ENCODE data around the gene ANKRD18A. TPM values are rescaled to one million over a fixed set of nuclear protein-coding genes. Genes with fewer than 3 reads are reported as not detected.

The ANKRD18A gene
- total RNA-seq: 10 to 100 TPM in 1 of 2 donors, 1 to 10 TPM in 1; 9.1 to 15.2 TPM

GRCh38 chr9:38620483-38621433, at the start of gene ANKRD18A:
Gene ANKRD18A, minus strand, starts transcription at chr9:38620596. Its CDS starts 311 bp downstream, at chr9:38620285.
- peak; percentile 84 for ATAC-seq
- H3K36me3 Mint-ChIP-seq: peaks cover 5 to 20% of the 10 kb centered on the region in 2 donors

GRCh38 chr9:38668791-38669466, 48.5 kb upstream of the ANKRD18A start:
- no peak for ATAC-seq
- no peak for DNase-seq (ENCODE audit: low spot score in 2 of 2)
- H3K27ac Mint-ChIP-seq: no peak overlapping the region
- H3K9me3 Mint-ChIP-seq: no peaks in the 10 kb centered on the region
- H3K36me3 Mint-ChIP-seq: no peaks in the 10 kb centered on the region

More at GRCh38 chr9:38620483-38621433, at the start of gene ANKRD18A:
- Mint-ChIP-seq H3K9me3 (peaks cover 0 to 10% of the 10 kb centered on the region in 2 donors), H3K27ac (peak within 1 kb of the TSS; percentile 86 to 94)
- DNase-seq (ENCODE audit: low spot score in 2 of 2): peak; percentile 78 to 85

- H3K36me3 Mint-ChIP-seq: no peaks in the 10 kb centered on the region
- H3K27ac Mint-ChIP-seq: no peak overlapping the region
- DNase-seq (ENCODE audit: low spot score in 2 of 2) (no peak), ATAC-seq (no peak)
- H3K9me3 Mint-ChIP-seq: no peaks in the 10 kb centered on the region
Observed at GRCh38 chr9:38662763-38663593, 42.6 kb upstream of the ANKRD18A start.

- ATAC-seq (no peak), DNase-seq (ENCODE audit: low spot score in 2 of 2) (no peak)
- Mint-ChIP-seq H3K27ac (no peak overlapping the region), H3K9me3 (no peaks in the 10 kb centered on the region), H3K36me3 (no peaks in the 10 kb centered on the region)
Observed at GRCh38 chr9:38659538-38659937, 39.1 kb upstream of the ANKRD18A start.

DNA sequence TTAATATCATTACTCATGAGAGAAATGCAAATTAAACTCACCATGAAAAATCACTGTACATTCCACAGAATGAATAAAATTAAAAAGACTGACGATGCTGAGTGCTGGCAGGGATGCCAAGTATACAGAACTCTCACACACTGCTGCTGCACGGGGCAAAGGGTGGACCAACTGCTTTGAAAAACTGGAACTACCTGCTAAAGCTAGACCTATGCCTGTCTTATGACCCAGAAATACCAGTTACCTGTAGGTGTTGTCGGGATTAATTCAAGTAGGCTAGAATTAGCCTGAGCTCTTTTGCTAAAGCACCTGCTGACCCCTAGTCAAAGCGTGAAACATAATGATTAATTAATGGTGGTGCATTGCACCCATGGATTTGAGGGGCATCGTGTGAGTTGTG, 36.5 kb upstream of the ANKRD18A start:
- H3K9me3 Mint-ChIP-seq: no peaks in the 10 kb centered on the region
- DNase-seq (ENCODE audit: low spot score in 2 of 2): no peak
- no peaks in the 10 kb centered on the region for H3K36me3 Mint-ChIP-seq
- no peak overlapping the region for H3K27ac Mint-ChIP-seq
- ATAC-seq: no peak

DNA sequence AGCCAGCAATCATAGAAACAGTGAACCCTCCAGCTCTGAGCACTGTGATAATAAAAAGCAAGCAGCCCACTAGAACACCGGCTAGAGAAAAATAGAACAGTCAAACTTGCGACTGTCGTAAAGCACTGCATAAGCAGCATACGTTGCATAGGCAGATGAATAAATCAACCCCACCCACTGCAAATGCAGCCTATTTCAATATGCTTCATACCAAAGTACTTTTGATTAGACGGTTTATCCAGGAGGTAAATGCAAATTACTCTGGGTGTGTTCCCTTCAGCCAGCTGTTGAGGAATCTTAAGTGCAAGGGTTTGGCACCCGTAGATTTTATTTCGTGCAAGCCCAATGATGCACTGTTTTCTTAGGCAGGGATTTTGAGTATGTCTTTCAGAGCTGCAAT, 32.1 kb upstream of the ANKRD18A start:
- no peak for ATAC-seq
- no peaks in the 10 kb centered on the region for H3K36me3 Mint-ChIP-seq
- no peak for DNase-seq (ENCODE audit: low spot score in 2 of 2)
- no peaks in the 10 kb centered on the region for H3K9me3 Mint-ChIP-seq
- H3K27ac Mint-ChIP-seq: no peak overlapping the region

DNA sequence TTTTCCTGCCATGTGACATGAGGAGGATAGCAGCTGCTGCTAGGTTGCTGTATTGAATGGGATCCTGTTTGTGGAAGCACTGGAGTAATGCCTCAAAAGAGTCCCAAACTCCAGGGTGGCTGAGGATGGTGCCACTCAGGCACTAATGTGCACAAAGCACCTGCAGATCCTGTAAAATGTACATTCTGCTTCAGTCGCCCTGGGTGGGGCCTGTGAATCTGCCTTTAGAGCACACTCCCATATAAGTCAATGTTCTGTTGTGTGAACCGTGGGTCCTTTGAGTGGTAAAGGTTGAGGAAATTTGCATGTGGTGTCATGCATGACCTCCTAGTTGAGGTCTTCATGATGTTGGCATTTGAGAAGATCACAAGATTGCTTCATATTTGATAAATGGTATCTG, 31.6 kb upstream of the ANKRD18A start:
- ATAC-seq (no peak), DNase-seq (ENCODE audit: low spot score in 2 of 2) (no peak)
- H3K27ac Mint-ChIP-seq: no peak overlapping the region
- H3K36me3 Mint-ChIP-seq: no peaks in the 10 kb centered on the region
- H3K9me3 Mint-ChIP-seq: no peaks in the 10 kb centered on the region

GRCh38 chr9:38651400-38652042, 31.1 kb upstream of the ANKRD18A start:
- no peak overlapping the region for H3K27ac Mint-ChIP-seq
- no peaks in the 10 kb centered on the region for H3K9me3 Mint-ChIP-seq
- DNase-seq (ENCODE audit: low spot score in 2 of 2) (no peak), ATAC-seq (peak in 1 of 2 donors; percentile 80)
- no peaks in the 10 kb centered on the region for H3K36me3 Mint-ChIP-seq

- no peaks in the 10 kb centered on the region for H3K36me3 Mint-ChIP-seq
- H3K27ac Mint-ChIP-seq: no peak overlapping the region
- ATAC-seq: no peak
- DNase-seq (ENCODE audit: low spot score in 2 of 2): no peak
- no peaks in the 10 kb centered on the region for H3K9me3 Mint-ChIP-seq
Observed at GRCh38 chr9:38650564-38650963, 30.2 kb upstream of the ANKRD18A start.

GRCh38 chr9:38649731-38650363, 29.5 kb upstream of the ANKRD18A start:
- H3K36me3 Mint-ChIP-seq: no peaks in the 10 kb centered on the region
- no peak for DNase-seq (ENCODE audit: low spot score in 2 of 2)
- H3K27ac Mint-ChIP-seq: peak overlapping the region in 1 of 2 donors; percentile 32
- no peaks in the 10 kb centered on the region for H3K9me3 Mint-ChIP-seq
- no peak for ATAC-seq

GRCh38 chr9:38644601-38645000, 24.2 kb upstream of the ANKRD18A start:
- ATAC-seq (no peak), DNase-seq (ENCODE audit: low spot score in 2 of 2) (no peak)
- no peaks in the 10 kb centered on the region for H3K36me3 Mint-ChIP-seq
- no peaks in the 10 kb centered on the region for H3K9me3 Mint-ChIP-seq
- H3K27ac Mint-ChIP-seq: no peak overlapping the region

DNA sequence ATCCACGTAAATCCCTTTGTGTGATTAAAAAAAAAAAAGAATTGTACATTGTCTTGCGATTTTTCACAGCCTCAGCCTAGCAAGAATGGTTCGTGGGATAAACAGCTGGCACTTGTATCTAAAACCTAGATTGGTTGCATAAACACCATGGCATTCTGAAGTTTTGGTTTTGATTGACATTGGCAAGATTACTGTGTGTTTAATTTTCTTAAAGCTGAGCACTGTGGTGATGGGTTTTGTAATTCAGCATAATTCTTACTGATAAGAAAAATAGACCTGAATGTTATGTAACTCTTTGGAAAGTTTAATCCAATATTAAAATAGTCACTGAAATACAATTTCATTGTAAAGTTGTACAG, 23.4 kb upstream of the ANKRD18A start:
- H3K36me3 Mint-ChIP-seq: no peaks in the 10 kb centered on the region
- no peak for DNase-seq (ENCODE audit: low spot score in 2 of 2)
- H3K9me3 Mint-ChIP-seq: no peaks in the 10 kb centered on the region
- no peak overlapping the region for H3K27ac Mint-ChIP-seq
- no peak for ATAC-seq

GRCh38 chr9:38642951-38643814, 22.8 kb upstream of the ANKRD18A start:
- no peak for ATAC-seq
- Mint-ChIP-seq H3K27ac (no peak overlapping the region), H3K36me3 (no peaks in the 10 kb centered on the region), H3K9me3 (no peaks in the 10 kb centered on the region)
- no peak for DNase-seq (ENCODE audit: low spot score in 2 of 2)

- Mint-ChIP-seq H3K9me3 (no peaks in the 10 kb centered on the region), H3K36me3 (no peaks in the 10 kb centered on the region), H3K27ac (no peak overlapping the region)
- no peak for DNase-seq (ENCODE audit: low spot score in 2 of 2)
- ATAC-seq: peak; percentile 33 to 51
Observed at GRCh38 chr9:38641985-38642864, 21.8 kb upstream of the ANKRD18A start.
